ENCODE data around the gene HIPK1. TPM values are rescaled to one million over a fixed set of nuclear protein-coding genes. Genes with fewer than 3 reads are reported as not detected.

Gene HIPK1
- total and polyA plus RNA-seq, 2 of the 13 experiments (the other 11 are each of a cell fraction or from before 2014, with no cell fraction given), result 20.8 to 33.4 TPM

GRCh38 chr1:113978863-113979702, 50.0 kb downstream of the HIPK1 start, which contains the start of gene OLFML3 (continued):
- TF ChIP-seq HDAC2 (CRISPR knock-in tag; IDR thresholded peaks at IDR 0.05) (0 out of 2 replicates have a peak, but pooled peaks have one; percentile 29), ZNF281 (CRISPR knock-in tag; IDR thresholded peaks at IDR 0.05; ENCODE audit: borderline replicate concordance) (peak; percentile 76; the same call in 1 of the 2 replicates), MNT (IDR thresholded peaks at IDR 0.05) (no peak), MTA1 (CRISPR knock-in tag; IDR thresholded peaks at IDR 0.05; ENCODE audit: borderline replicate concordance) (no peak), ZNF205 (CRISPR knock-in tag; IDR thresholded peaks at IDR 0.05) (no peak), HNF1B (CRISPR knock-in tag; IDR thresholded peaks at IDR 0.05) (0 out of 2 replicates have a peak, but pooled peaks have one; percentile 38), PHF8 (CRISPR knock-in tag; IDR thresholded peaks at IDR 0.05) (0 out of 2 replicates have a peak, but pooled peaks have one; percentile 8), SMC3 (IDR thresholded peaks at IDR 0.05; ENCODE audit: low read length) (peak; percentile 58; the same call in 1 of the 2 replicates), SYNCRIP (IDR thresholded peaks at IDR 0.05; ENCODE audit: insufficient read depth, low read depth, low read length) (no peak), ZNF687 (CRISPR knock-in tag; IDR thresholded peaks at IDR 0.05) (peak; percentile 37), XBP1 (CRISPR knock-in tag; IDR thresholded peaks at IDR 0.05) (no peak), RFXAP (CRISPR knock-in tag; IDR thresholded peaks at IDR 0.05; ENCODE audit: borderline replicate concordance) (no peak), TFAP4 (IDR thresholded peaks at IDR 0.05; ENCODE audit: borderline replicate concordance, low read depth) (peak; percentile 19; the same call in 1 of the 2 replicates), ZNF230 (CRISPR knock-in tag; IDR thresholded peaks at IDR 0.05) (no peak), ZSCAN30 (CRISPR knock-in tag; IDR thresholded peaks at IDR 0.05) (no peak), PRMT3 (CRISPR knock-in tag; IDR thresholded peaks at IDR 0.05; ENCODE audit: borderline replicate concordance, low read depth) (no peak), ZKSCAN1 (IDR thresholded peaks at IDR 0.05; ENCODE audit: low read length) (no peak)
